ENCODE data around the gene KIAA0232. TPM values are rescaled to one million over a fixed set of nuclear protein-coding genes. Genes with fewer than 3 reads are reported as not detected.

Gene KIAA0232
- total and polyA plus RNA-seq, 9 of the 15 experiments (the other 6 are each of a cell fraction or from before 2014, with no cell fraction given): 3.5 to 17.4 (median 13.0) TPM

DNA sequence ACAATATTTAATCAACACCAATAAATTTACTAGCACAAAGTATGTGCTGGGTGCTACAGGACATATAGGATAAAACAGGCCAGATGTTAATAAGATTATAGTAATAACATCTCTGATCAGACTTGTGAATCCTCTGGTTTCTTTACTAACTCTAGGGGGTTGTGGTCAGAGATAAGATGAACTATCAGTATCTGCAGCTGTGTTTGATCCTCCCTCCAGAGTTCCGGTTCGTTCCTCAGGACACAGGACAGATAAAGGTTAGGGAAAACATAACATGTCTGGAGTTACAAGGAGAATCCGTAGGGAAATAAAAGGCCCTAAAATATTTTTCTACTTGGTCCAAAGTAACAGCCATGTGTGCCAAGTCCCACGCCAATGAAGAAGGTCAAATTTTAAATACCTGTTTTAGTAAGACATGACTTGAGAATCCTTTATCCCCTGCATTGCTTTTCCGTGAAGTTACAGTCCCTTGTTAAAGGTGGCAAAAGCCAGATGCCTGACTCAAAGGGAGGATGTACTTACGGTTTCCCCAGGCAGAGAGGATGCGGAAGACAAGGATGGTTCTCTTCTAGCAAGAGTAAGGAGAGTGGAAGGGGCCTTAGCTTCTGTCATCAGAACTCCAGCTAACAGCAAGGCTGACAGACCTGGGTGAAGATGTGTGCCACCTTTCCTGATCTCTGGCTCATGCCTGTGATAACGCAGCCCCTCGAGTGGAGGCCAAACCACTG lies 44.4 kb downstream of the KIAA0232 start (continued):
- no peak for TF ChIP-seq RFX5 (IDR thresholded peaks at IDR 0.05; ENCODE audit: low read depth, low read length)
- TF ChIP-seq PRPF4 (IDR thresholded peaks at IDR 0.05; ENCODE audit: insufficient read depth, low read depth, low read length, poor library complexity, severe bottlenecking): no peak
- TF ChIP-seq TBP (optimal IDR thresholded peaks at IDR 0.05; ENCODE audit: low read depth, low read length): no peak
- TF ChIP-seq, protein P1, sequence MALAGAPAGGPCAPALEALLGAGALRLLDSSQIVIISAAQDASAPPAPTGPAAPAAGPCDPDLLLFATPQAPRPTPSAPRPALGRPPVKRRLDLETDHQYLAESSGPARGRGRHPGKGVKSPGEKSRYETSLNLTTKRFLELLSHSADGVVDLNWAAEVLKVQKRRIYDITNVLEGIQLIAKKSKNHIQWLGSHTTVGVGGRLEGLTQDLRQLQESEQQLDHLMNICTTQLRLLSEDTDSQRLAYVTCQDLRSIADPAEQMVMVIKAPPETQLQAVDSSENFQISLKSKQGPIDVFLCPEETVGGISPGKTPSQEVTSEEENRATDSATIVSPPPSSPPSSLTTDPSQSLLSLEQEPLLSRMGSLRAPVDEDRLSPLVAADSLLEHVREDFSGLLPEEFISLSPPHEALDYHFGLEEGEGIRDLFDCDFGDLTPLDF (CRISPR knock-in tag; IDR thresholded peaks at IDR 0.05): no peak
- TF ChIP-seq CBFA2T3 (IDR thresholded peaks at IDR 0.05): peak; percentile 94
- TF ChIP-seq, protein P2, sequence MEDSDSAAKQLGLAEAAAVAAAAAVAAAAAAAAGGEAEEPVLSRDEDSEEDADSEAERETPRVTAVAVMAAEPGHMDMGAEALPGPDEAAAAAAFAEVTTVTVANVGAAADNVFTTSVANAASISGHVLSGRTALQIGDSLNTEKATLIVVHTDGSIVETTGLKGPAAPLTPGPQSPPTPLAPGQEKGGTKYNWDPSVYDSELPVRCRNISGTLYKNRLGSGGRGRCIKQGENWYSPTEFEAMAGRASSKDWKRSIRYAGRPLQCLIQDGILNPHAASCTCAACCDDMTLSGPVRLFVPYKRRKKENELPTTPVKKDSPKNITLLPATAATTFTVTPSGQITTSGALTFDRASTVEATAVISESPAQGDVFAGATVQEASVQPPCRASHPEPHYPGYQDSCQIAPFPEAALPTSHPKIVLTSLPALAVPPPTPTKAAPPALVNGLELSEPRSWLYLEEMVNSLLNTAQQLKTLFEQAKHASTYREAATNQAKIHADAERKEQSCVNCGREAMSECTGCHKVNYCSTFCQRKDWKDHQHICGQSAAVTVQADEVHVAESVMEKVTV (CRISPR knock-in tag; IDR thresholded peaks at IDR 0.05): no peak
- TF ChIP-seq GATAD2B (IDR thresholded peaks at IDR 0.05; ENCODE audit: borderline replicate concordance): no peak; the same call in 1 of the 2 replicates
- TF ChIP-seq BACH1 (tag; IDR thresholded peaks at IDR 0.05): no peak
- peak; percentile 63 for TF ChIP-seq LEF1 (IDR thresholded peaks at IDR 0.05)
- TF ChIP-seq, protein P3, sequence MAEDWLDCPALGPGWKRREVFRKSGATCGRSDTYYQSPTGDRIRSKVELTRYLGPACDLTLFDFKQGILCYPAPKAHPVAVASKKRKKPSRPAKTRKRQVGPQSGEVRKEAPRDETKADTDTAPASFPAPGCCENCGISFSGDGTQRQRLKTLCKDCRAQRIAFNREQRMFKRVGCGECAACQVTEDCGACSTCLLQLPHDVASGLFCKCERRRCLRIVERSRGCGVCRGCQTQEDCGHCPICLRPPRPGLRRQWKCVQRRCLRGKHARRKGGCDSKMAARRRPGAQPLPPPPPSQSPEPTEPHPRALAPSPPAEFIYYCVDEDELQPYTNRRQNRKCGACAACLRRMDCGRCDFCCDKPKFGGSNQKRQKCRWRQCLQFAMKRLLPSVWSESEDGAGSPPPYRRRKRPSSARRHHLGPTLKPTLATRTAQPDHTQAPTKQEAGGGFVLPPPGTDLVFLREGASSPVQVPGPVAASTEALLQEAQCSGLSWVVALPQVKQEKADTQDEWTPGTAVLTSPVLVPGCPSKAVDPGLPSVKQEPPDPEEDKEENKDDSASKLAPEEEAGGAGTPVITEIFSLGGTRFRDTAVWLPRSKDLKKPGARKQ (CRISPR knock-in tag; IDR thresholded peaks at IDR 0.05): no peak
- TF ChIP-seq, protein P4, sequence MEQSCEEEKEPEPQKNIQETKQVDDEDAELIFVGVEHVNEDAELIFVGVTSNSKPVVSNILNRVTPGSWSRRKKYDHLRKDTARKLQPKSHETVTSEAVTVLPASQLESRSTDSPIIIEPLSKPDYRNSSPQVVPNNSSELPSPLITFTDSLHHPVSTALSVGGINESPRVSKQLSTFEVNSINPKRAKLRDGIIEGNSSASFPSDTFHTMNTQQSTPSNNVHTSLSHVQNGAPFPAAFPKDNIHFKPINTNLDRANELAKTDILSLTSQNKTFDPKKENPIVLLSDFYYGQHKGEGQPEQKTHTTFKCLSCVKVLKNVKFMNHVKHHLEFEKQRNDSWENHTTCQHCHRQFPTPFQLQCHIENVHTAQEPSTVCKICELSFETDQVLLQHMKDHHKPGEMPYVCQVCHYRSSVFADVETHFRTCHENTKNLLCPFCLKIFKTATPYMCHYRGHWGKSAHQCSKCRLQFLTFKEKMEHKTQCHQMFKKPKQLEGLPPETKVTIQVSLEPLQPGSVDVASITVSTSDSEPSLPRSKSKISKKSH (CRISPR knock-in tag; IDR thresholded peaks at IDR 0.05): no peak
- no peak for TF ChIP-seq ZNF217 (CRISPR knock-in tag; IDR thresholded peaks at IDR 0.05)
- no peak for TF ChIP-seq ZNF707 (CRISPR knock-in tag; conservative IDR thresholded peaks at IDR 0.05)
- TF ChIP-seq POLR3G (IDR thresholded peaks at IDR 0.05; ENCODE audit: extremely low read depth, insufficient read length, insufficient replicate concordance): no peak
- no peak for TF ChIP-seq LARP7 (IDR thresholded peaks at IDR 0.05)
- TF ChIP-seq EGR1 (conservative IDR thresholded peaks at IDR 0.05): no peak
- no peak for TF ChIP-seq U2AF1 (optimal IDR thresholded peaks at IDR 0.05; ENCODE audit: low read depth, low read length)
- peak; percentile 82 for TF ChIP-seq ZNF324 (CRISPR knock-in tag; IDR thresholded peaks at IDR 0.05)
- TF ChIP-seq HMGN3 (IDR thresholded peaks at IDR 0.05; ENCODE audit: borderline replicate concordance, extremely low read depth, insufficient read length, low read depth, low read length): no peak
- peak; percentile 56 for TF ChIP-seq GABPA (tag; conservative IDR thresholded peaks at IDR 0.05; ENCODE audit: low read depth)
- TF ChIP-seq KAT8 (IDR thresholded peaks at IDR 0.05; ENCODE audit: low read depth): no peak
- TF ChIP-seq SMARCB1 (IDR thresholded peaks at IDR 0.05; ENCODE audit: insufficient read length, low read depth): no peak
- TF ChIP-seq STAT5B (CRISPR knock-in tag; IDR thresholded peaks at IDR 0.05): no peak

Data from K562 (cell line).